MM.1S (cell line): Measurements from ENCODE around the gene MDFI.

Experiments
- DNase-seq: peaks from one replicate; pipeline ENCODE4 v3.0.0-alpha.2; 2015
- H2AFZ ChIP-seq: fragments of 300-600 bp; sonication (generic); 2 replicates; pipeline ENCODE4 v1.6.0; 2016; ENCODE audit warnings: antibody characterized with exemption, low read length
- H3F3A ChIP-seq: fragments of 300-600 bp; sonication (generic); 2 replicates; pipeline ENCODE4 v1.6.1; 2016; ENCODE audit warnings: mild to moderate bottlenecking, antibody characterized with exemption, low read length, moderate library complexity, mixed read lengths; ENCODE audit not compliant: insufficient read depth
- H3K27ac ChIP-seq: fragments of 300-600 bp; sonication (generic); 2 replicates; pipeline ENCODE4 v1.5.1; 2016; ENCODE audit warnings: mild to moderate bottlenecking, low read length
- H3K27me3 ChIP-seq: fragments of 300-600 bp; sonication (generic); replicated peaks from 2 replicates; pipeline ENCODE4 v1.6.0; 2016; ENCODE audit warnings: low read length; ENCODE audit not compliant: insufficient read depth
- H3K36me3 ChIP-seq: fragments of 300-600 bp; sonication (generic); replicated peaks from 2 replicates; pipeline ENCODE4 v1.6.1; 2016; ENCODE audit warnings: mild to moderate bottlenecking, low read length, mixed read lengths; ENCODE audit not compliant: insufficient read depth
- H3K4me1 ChIP-seq: fragments of 300-600 bp; sonication (generic); 2 replicates; pipeline ENCODE4 v1.6.1; 2016; ENCODE audit warnings: low read length, mixed read lengths
- H3K4me2 ChIP-seq: fragments of 300-600 bp; sonication (generic); 2 replicates; pipeline ENCODE4 v1.6.0; 2016; ENCODE audit warnings: low read depth, low read length
- H3K4me3 ChIP-seq: fragments of 300-600 bp; sonication (generic); 2 replicates; pipeline ENCODE4 v1.5.1; 2016; ENCODE audit warnings: low read length, mixed read lengths
- H3K79me2 ChIP-seq: fragments of 300-600 bp; sonication (generic); 2 replicates; pipeline ENCODE4 v1.6.1; 2016; ENCODE audit warnings: mixed run types, low read length, mixed read lengths
- H3K9ac ChIP-seq: fragments of 300-600 bp; sonication (generic); 2 replicates; pipeline ENCODE4 v1.6.1; 2016; ENCODE audit warnings: low read length, mixed read lengths
- H3K9me2 ChIP-seq: fragments of 300-600 bp; sonication (generic); replicated peaks from 2 replicates; pipeline ENCODE4 v1.6.1; 2016; ENCODE audit warnings: mild to moderate bottlenecking, low read length, mixed read lengths; ENCODE audit not compliant: insufficient read depth
- H3K9me3 ChIP-seq: fragments of 300-600 bp; sonication (generic); replicated peaks from 2 replicates; pipeline ENCODE4 v1.6.1; 2016; ENCODE audit warnings: mild to moderate bottlenecking, low read length, mixed read lengths; ENCODE audit not compliant: insufficient read depth
- H4K20me1 ChIP-seq: fragments of 300-600 bp; sonication (generic); 2 replicates; pipeline ENCODE4 v1.6.1; 2016; ENCODE audit warnings: mild to moderate bottlenecking, low read length, moderate library complexity, mixed read lengths; ENCODE audit not compliant: insufficient read depth
- CTCF ChIP-seq: fragments of 300-600 bp; sonication (generic); IDR thresholded peaks from 2 replicates; pipeline ENCODE4 v1.5.1; 2016; ENCODE audit warnings: antibody characterized with exemption, low read length, mixed read lengths
- EZH2 ChIP-seq: fragments of 300-600 bp; sonication (generic); optimal IDR thresholded peaks from 2 replicates; pipeline ENCODE3; 2017; ENCODE audit warnings: low read depth, mild to moderate bottlenecking, antibody characterized with exemption, low read length, mixed read lengths
- EZH2phosphoT487 ChIP-seq: fragments of 300-600 bp; sonication (generic); IDR thresholded peaks from 2 replicates; pipeline ENCODE4 v1.6.1; 2018; ENCODE audit warnings: antibody characterized with exemption, low read length

MDFI gene

GRCh38 chr6:41602864-41603608 is 35.2 kb upstream of the MDFI start:
- H3K27me3 ChIP-seq = 0 out of 2 replicates have a peak, but pooled peaks cover 3% of the 10 kb centered on the region
- H3K9me2 ChIP-seq = no peaks in the 10 kb centered on the region
- no peaks in the 10 kb centered on the region for H3K79me2 ChIP-seq
- no peaks in the 10 kb centered on the region for H4K20me1 ChIP-seq
- H3K36me3 ChIP-seq = no peaks in the 10 kb centered on the region
- TF ChIP-seq CTCF (peak; percentile 90), EZH2phosphoT487 (no peak)
- no peak overlapping the region for H3K27ac ChIP-seq
- no peaks in the 10 kb centered on the region for H3K9me3 ChIP-seq
- H3K4me2 ChIP-seq = peak overlapping the region; percentile 31; the same call in 1 of the 2 replicates
- H3K4me1 ChIP-seq = no peaks in the 10 kb centered on the region
- H3K4me3 ChIP-seq = no peak overlapping the region
- H3F3A ChIP-seq = no peaks in the 10 kb centered on the region
- peak; percentile 64 for DNase-seq
- H2AFZ ChIP-seq = no peak overlapping the region
- H3K9ac ChIP-seq = no peak overlapping the region

- no peaks in the 10 kb centered on the region for H3K36me3 ChIP-seq
- DNase-seq = no peak
- no peaks in the 10 kb centered on the region for H3F3A ChIP-seq
- no peaks in the 10 kb centered on the region for H3K9me3 ChIP-seq
- no peak overlapping the region for H3K27ac ChIP-seq
- H2AFZ ChIP-seq = no peak overlapping the region
- no peaks in the 10 kb centered on the region for H3K4me1 ChIP-seq
- H3K9me2 ChIP-seq = no peaks in the 10 kb centered on the region
- no peaks in the 10 kb centered on the region for H3K79me2 ChIP-seq
- H3K4me3 ChIP-seq = no peak overlapping the region
- H3K9ac ChIP-seq = no peak overlapping the region
- TF ChIP-seq EZH2 (no peak), CTCF (no peak), EZH2phosphoT487 (no peak)
- no peak overlapping the region for H3K4me2 ChIP-seq
- 0 out of 2 replicates have a peak, but pooled peaks cover 3% of the 10 kb centered on the region for H3K27me3 ChIP-seq
- H4K20me1 ChIP-seq = no peaks in the 10 kb centered on the region
These were observed 34.3 kb upstream of the MDFI start for GRCh38 chr6:41604006-41604405.

GRCh38 chr6:41605649-41606048 is 32.6 kb upstream of the MDFI start:
- Histone ChIP-seq H3K27ac (no peak overlapping the region), H3K9me3 (no peaks in the 10 kb centered on the region), H3K9ac (no peak overlapping the region), H3K36me3 (no peaks in the 10 kb centered on the region), H2AFZ (no peak overlapping the region), H3K4me3 (no peak overlapping the region), H3K9me2 (no peaks in the 10 kb centered on the region), H4K20me1 (no peaks in the 10 kb centered on the region), H3F3A (no peaks in the 10 kb centered on the region), H3K27me3 (0 out of 2 replicates have a peak, but pooled peaks cover 3% of the 10 kb centered on the region), H3K79me2 (no peaks in the 10 kb centered on the region), H3K4me1 (no peaks in the 10 kb centered on the region), H3K4me2 (no peak overlapping the region)
- DNase-seq = no peak
- no peak for TF ChIP-seq EZH2phosphoT487
- TF ChIP-seq CTCF = no peak
- TF ChIP-seq EZH2 = no peak
